Glutamatergic neuron (in vitro differentiated cells): ENCODE measurements around the gene OGG1. TPM values are rescaled to one million over a fixed set of nuclear protein-coding genes. Genes with fewer than 3 reads are reported as not detected.

Experiments used
- DNase-seq: peaks from one replicate; pipeline ENCODE4 v3.0.0; 2022
- H3K27ac Mint-ChIP-seq: one replicate; pipeline ENCODE4 v1.8.0; 2020; ENCODE audit warnings: mild to moderate bottlenecking, mixed read lengths, inconsistent platforms; ENCODE audit not compliant: unreplicated experiment
- H3K27me3 Mint-ChIP-seq: one replicate; pipeline ENCODE4 v1.8.0; 2020; ENCODE audit warnings: mild to moderate bottlenecking, moderate library complexity, mixed read lengths, inconsistent platforms; ENCODE audit not compliant: unreplicated experiment
- H3K36me3 Mint-ChIP-seq: one replicate; pipeline ENCODE4 v1.8.0; 2020; ENCODE audit warnings: mild to moderate bottlenecking, mixed read lengths, inconsistent platforms; ENCODE audit not compliant: unreplicated experiment
- H3K4me1 Mint-ChIP-seq: one replicate; pipeline ENCODE4 v1.8.0; 2020; ENCODE audit warnings: mild to moderate bottlenecking, low read depth, mixed read lengths, inconsistent platforms; ENCODE audit not compliant: unreplicated experiment
- H3K4me3 Mint-ChIP-seq: one replicate; pipeline ENCODE4 v1.8.0; 2020; ENCODE audit warnings: mild to moderate bottlenecking, mixed read lengths, inconsistent platforms; ENCODE audit not compliant: unreplicated experiment
- H3K9me3 Mint-ChIP-seq: one replicate; pipeline ENCODE4 v1.8.0; 2020; ENCODE audit warnings: mild to moderate bottlenecking, moderate library complexity, mixed read lengths, inconsistent platforms; ENCODE audit not compliant: unreplicated experiment
- total RNA-seq: library from RNA; stranded (reverse); fragmentation: NEBNext Ultra II Directional; extraction: Animal tissue kit (Norgen Biotek cat#: 25700); gene quantifications from one replicate; pipeline ENCODE4 v1.2.1, GENCODE V29; 2021; ENCODE audit not compliant: unreplicated experiment
- TF ChIP-seq, protein P1 (sequence below): fragments of 200-600 bp; sonication (generic); IDR thresholded peaks from one replicate; pipeline ENCODE4 v1.5.0; 2021; ENCODE audit not compliant: partially characterized antibody, unreplicated experiment

OGG1 gene
- total RNA-seq, 1 donor from 2014 or later: 76.5 TPM

DNA sequence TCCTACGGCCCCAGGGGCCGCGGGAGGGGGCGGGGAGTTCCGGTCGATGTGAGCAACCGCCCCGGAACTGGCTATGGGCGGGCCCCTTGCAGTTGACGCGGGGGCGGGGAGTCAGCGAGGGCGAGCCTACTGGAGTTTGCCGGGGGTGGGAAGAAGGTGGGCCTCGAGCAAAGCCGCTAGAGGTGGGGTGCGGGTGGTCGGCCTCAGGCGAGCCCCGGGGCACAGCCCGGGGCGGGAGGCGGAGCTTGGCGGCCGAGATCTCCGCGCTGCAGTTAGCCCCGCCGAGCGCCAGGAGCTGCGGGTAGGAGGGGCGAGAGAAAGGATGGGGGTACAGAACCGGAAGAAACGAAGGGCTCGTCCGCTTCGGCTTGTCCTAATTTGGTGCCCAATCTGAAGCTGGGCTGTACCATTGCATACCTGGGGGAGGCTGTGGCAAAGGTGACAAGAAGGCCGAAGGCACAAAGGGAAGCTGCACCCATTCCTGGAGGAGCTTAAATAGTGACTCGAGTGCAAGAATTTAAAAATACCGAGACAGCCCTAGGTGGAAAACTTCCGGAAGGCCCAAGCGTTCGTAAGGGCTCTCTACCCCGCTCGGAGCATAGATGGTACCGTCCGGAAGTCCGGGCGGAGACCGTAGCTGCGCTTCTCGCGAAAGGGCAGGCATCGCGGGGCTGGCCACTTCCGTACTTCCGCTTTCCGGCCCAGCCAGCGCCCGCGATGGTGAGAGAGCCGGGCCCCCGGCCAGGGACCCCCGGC, 42.8 kb downstream of the OGG1 start, which contains the start of the genes ARPC4 and TADA3:
ARPC4 (plus strand) TSS at position 678 of the 756 bp plus-strand sequence; CDS start at position 718, 40 bp downstream.
TADA3 (minus strand) TSS at position 69 of the 756 bp plus-strand sequence. CDS start 1,007 bp downstream, outside the sequence.
- Mint-ChIP-seq H3K4me1 (peaks cover 6% of the 10 kb centered on the region), H3K4me3 (peak within 1 kb of the TSS; percentile 97), H3K36me3 (peaks cover 8% of the 10 kb centered on the region), H3K9me3 (peaks cover 12% of the 10 kb centered on the region), H3K27me3 (peaks cover 11% of the 10 kb centered on the region), H3K27ac (peak within 1 kb of the TSS; percentile 100)
- peak; percentile 91 for DNase-seq
- TF ChIP-seq, protein P1, sequence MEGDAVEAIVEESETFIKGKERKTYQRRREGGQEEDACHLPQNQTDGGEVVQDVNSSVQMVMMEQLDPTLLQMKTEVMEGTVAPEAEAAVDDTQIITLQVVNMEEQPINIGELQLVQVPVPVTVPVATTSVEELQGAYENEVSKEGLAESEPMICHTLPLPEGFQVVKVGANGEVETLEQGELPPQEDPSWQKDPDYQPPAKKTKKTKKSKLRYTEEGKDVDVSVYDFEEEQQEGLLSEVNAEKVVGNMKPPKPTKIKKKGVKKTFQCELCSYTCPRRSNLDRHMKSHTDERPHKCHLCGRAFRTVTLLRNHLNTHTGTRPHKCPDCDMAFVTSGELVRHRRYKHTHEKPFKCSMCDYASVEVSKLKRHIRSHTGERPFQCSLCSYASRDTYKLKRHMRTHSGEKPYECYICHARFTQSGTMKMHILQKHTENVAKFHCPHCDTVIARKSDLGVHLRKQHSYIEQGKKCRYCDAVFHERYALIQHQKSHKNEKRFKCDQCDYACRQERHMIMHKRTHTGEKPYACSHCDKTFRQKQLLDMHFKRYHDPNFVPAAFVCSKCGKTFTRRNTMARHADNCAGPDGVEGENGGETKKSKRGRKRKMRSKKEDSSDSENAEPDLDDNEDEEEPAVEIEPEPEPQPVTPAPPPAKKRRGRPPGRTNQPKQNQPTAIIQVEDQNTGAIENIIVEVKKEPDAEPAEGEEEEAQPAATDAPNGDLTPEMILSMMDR: no peak

DNA sequence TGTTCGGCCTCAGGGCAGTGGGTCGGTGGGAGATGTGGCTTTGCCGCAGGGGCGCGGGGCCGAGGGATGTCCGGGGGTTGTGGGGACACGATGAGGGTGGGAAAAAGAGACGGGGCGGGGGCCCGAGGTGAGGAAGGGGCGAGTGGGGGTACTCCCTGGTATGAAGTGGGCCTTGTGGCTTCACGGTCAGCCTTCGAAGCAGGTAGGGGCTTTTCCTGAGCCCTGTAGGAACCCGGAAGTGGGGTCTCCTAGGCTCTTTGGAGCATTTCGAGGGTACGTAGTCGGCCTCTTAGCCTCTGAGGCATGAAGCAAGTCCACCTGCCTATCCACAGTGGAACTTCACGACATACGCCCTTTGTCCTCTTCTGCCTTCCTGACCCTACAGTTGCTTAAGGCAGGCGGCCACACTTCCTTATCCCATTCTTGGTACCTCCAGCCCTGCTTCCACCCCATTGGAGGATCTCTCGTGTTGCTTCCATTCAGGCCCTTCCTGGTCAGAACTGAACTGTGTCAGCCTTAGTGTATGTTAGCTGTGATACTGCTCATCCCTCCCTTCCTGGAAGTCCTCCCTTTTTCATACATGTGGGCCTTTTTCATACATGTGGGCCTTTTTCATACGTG, 43.5 kb downstream of the OGG1 start:
- Mint-ChIP-seq H3K4me1 (peaks cover 6% of the 10 kb centered on the region), H3K36me3 (peaks cover 8% of the 10 kb centered on the region), H3K27ac (peak overlapping the region; percentile 100), H3K9me3 (peaks cover 12% of the 10 kb centered on the region), H3K4me3 (peak overlapping the region; percentile 97), H3K27me3 (peaks cover 11% of the 10 kb centered on the region)
- DNase-seq: no peak
- TF ChIP-seq, protein P1: no peak

DNA sequence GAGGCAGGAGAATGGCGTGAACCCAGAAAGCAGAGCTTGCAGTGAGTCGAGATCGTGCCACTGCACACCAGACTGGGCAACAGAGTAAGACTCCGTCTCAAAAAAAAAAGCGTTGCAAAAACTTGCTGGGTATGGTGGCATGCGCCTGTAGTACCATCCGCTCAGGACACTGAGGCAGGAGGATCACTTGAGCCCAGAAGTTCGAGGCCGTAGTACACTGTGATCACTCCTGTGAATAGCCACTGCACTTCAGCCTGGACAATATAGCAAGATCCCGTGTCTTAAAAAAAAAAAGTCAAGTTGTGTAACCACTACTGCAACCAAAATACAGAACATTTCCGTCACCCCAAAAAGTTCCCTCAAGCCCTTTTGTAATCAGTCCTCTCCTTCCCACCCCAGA, 44.6 kb downstream of the OGG1 start:
- Mint-ChIP-seq H3K9me3 (peaks cover 14% of the 10 kb centered on the region), H3K36me3 (peaks cover 8% of the 10 kb centered on the region), H3K4me3 (peak overlapping the region; percentile 89), H3K27me3 (peaks cover 11% of the 10 kb centered on the region), H3K27ac (peak overlapping the region; percentile 77), H3K4me1 (peaks cover 6% of the 10 kb centered on the region)
- no peak for DNase-seq
- TF ChIP-seq, protein P1: no peak

DNA sequence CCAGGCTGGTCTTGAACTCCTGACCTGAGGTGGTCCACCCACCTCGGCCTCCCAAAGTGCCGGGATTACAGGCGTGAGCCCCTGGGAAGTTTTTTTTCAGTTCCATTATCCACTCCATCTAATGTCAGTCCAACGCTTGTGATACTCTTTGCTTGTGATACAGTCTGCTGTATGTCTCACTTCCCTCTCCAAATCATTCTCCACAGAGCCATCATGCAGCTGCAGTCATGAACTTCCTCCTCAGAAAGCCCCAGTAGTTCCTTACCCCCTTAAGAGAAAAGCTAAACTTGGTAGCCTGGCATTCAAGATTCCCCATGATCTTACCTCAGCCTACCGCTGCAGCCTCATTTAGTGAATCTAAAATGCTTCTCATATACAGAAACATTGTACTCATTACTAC, 45.5 kb downstream of the OGG1 start:
- H3K36me3 Mint-ChIP-seq: peaks cover 3% of the 10 kb centered on the region
- H3K9me3 Mint-ChIP-seq: peaks cover 14% of the 10 kb centered on the region
- H3K4me3 Mint-ChIP-seq: peak overlapping the region; percentile 36
- TF ChIP-seq, protein P1: no peak
- H3K27ac Mint-ChIP-seq: no peak overlapping the region
- DNase-seq: no peak
- peaks cover 6% of the 10 kb centered on the region for H3K4me1 Mint-ChIP-seq
- H3K27me3 Mint-ChIP-seq: peaks cover 11% of the 10 kb centered on the region
